Eye (tissue), 1 donor: Measurements from ENCODE around the gene MIGA2.

Source experiments
- DNase-seq: peaks from one replicate; pipeline ENCODE4 v3.0.0-alpha.2; 2015

Gene MIGA2

DNA sequence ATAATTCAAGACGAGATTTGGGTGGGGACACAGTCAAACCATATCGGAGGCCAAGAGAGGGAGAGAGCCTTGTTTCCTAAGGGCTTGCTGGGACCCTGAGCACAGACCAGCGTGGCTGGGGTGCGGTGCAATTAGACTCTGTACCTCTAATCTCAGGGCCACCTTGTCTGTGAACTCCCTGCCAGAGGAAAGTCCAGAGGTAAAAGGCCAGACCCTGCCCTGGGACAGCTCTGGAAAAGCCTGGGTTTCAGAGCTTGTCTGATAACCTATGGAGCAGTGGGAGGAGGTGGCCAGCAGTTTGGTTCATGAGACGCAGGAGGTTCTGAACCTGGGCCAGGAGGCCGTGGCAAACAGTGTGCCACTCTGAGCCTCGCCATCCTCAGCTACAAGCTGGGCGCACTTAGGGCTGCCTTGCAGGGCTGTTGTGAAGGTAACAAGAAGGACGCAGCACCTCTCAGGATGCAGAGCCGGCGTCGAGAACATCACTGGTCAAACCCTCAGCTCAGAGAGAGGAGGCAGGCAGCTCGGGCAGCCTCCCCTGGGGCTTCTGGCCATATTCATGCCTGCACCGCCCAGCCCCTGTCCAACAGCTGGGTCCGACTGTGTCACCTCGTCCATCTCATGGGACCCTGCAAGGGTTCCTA is 39.7 kb downstream of the MIGA2 start:
- no peak for DNase-seq

DNA sequence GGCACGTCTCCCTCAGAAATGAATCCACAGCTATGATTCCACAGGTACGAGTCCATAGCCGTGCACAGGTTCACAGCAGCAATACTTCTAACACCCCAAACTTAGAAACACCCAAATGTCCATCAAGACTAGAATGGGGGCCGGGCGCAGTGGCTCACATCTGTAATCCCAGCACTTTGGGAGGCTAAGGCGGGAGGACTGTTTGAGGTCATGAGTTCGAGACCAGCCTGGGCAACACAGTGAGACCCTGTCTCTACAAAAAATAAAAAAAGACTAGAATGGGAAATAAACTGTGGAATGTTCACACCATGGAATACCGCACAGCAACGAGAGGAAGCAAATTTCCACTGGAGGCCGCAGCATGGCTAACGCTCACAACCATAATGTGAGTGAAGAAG is 40.2 kb downstream of the MIGA2 start:
- DNase-seq = no peak

GRCh38 chr9:129077236-129077635 is 40.8 kb downstream of the MIGA2 start:
- DNase-seq = no peak

DNA sequence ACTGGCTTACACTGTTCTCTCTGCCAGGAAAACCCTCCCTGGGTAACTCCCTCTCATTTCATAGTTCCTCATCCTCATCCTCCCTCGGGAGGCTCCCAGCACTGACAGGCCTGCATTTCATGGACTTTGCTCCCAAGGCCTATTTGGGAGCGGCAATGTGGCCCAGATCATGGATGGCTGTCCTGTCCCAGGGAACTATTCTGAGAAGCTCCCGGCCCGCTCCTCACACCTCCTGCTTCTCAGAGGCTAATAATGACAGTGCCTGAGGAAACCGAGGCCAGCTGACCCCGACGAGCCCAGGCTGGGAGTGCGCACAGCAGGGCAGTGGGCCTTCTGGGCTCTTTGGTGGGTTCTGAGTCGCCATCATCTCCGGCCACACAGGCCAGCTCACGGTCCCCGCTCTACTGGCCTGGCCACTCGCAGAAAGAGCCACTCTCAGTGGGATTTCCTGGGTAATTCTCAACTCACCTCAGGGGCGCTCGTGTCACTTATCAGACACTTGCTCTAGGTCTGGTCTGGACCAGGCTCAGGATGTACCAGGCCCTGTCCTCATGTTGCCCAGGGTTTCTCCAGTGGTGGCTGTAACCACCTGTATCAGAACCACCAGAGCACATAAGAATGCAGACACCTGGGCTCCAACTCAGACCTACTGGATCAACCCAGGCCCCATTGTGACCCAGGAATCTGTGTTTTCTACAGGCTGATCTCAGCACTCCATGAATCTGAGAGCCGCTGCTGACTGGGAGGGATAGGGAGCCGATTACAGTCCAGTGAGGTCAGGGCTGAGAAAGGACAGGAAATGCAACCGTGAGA is 42.5 kb downstream of the MIGA2 start:
- no peak for DNase-seq

- DNase-seq = no peak
Observed at GRCh38 chr9:129079829-129080228, 43.4 kb downstream of the MIGA2 start.

DNA sequence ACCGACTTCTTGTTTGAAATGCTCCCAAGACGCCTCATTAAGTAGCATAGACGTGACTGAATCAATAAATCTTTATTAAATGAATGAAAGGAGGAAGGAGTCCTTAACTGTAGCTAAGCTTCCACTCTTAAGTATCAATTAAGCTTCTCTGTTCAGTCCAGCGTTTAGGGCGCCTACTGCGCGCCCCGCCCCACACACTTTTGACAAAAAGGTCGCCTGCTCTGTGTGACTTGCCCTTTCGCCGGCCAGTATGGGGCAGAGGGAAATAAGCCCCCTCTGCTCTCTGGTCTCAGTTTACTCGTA is 43.8 kb downstream of the MIGA2 start:
- DNase-seq = no peak

- peak; percentile 100 for DNase-seq
Observed at GRCh38 chr9:129080601-129081387, 44.4 kb downstream of the MIGA2 start, which contains the start of gene DOLPP1. DOLPP1 (plus strand) TSS chr9:129081111; CDS start chr9:129081132, 21 bp downstream.

GRCh38 chr9:129081388-129081904 is 45.0 kb downstream of the MIGA2 start:
- DNase-seq = no peak

- DNase-seq = no peak
Observed at GRCh38 chr9:129084087-129084486, 47.7 kb downstream of the MIGA2 start.

GRCh38 chr9:129089246-129089645 is 52.8 kb downstream of the MIGA2 start:
- no peak for DNase-seq

DNA sequence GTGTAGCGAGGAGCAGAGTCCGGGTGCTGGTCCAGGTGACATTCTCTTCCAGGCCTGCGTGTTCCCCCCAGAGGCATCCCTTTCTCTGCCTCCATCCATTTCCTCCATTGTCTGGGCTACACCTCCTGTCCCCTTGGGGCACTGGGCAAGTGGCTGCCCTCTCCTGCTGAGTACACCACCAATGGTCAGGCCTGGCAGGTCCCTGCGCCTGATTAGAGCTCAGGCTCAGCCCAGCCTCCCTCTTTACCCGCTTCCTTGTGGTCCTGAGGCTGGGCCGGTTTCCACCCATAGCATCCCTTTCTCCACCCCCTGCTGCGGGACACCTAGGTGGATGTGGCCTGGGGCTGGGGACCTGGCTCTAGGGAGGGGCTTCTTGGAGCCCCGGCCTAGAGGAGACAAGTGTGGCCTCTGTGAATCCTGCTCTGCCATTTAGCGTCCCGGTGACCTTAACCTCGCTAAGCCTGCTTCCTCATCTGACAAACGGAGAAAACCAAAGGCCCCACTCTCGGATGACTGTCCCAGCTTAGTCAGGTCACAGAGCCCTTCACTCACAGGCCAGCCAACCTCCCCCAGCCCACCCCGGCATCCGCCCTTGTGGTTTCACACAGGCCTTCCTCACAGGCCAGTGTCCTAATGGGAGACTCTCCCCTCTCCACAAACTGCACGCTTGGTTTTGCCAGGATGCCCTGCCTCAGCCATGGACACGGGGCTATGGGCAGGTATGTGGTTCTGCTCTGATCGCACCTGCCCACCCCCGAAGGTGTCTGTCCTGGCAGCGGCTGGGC is 57.4 kb downstream of the MIGA2 start:
- DNase-seq = no peak

DNA sequence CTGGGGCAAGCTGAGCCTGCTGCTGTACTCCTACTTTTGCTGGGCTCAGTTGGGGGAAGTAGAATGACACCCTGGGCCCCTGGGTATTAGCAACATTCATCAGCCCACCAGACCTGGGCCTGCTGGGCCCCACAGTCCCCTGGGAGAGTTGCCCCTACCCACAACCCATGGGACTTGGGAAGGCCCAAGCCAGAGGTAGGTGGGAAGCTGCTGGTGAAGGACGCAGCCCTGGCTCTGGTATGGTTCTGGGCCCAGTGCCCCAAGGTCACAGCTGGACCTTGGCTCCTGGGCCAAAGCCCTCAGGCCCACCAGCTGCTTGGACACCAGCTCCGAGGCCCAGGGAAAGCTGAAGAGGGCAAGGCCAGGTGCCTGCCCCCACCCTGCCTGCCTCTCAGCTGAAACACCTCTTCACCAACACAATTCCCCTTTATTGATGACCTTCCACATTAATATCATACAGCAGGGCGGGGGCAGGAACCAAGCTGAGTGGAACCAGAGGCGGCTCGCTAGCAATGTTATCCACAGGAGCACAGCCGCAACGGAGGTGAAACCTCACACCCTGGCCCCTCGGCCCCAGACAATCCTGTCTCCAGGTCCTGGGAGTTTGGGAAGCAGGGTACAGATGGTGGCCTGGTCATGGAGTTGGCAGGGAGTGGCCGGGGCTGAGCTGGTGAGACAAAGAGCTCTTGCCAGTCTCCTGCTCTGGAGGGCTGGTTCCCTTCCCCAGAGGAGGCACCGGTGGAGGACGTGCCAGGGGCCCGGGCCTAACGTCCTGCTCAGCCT is 58.2 kb downstream of the MIGA2 start:
- no peak for DNase-seq

DNA sequence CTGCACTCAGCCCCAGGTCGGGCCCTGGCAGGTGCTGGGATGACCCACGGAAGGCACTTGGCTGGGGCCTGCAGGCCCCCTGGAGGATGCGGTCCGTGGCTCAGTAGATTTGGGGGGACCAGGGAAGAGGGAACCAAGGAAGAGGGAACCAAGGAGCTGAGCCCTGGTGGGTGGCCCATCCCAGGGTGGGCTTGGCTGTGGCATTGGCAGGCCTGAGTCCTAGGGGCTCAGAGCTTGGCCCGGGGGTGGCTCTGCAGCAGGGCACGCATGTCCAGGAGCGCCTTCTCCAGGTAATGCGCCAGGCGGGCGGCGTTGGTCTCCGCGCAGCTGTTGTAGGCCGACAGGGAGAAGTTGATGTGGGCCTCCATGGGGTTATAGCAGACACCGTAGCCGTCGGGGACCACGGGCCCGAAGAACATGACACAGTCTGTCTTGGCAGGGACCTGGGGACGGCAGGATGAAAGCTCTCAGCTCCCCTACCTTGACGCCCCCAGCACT is 58.8 kb downstream of the MIGA2 start:
- no peak for DNase-seq

- DNase-seq = no peak
Observed at GRCh38 chr9:129095908-129096307, 59.5 kb downstream of the MIGA2 start.

- DNase-seq = no peak
Observed at GRCh38 chr9:129097671-129098306, 61.4 kb downstream of the MIGA2 start.

DNA sequence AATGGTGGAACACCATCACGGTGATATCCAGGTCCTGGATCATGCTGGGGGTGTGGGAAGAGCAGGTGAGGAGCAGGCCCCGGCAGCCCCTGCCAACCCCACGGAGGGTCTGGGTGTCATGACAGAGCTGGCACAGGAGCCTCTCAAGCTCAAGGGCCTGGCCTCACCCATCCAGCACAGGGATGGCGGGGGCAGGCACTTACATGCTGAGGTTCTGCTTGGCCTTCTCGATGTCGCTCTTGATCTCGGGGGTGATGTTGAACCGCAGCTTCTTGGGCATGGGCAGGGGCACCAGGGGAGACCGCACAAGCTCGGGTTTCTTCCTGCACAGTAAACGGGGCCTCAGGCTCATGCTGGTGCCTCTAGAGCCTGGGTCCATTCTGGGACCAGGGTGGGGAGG is 61.9 kb downstream of the MIGA2 start:
- DNase-seq = no peak

GRCh38 chr9:129100383-129101169 is 64.2 kb downstream of the MIGA2 start:
- DNase-seq = no peak

DNA sequence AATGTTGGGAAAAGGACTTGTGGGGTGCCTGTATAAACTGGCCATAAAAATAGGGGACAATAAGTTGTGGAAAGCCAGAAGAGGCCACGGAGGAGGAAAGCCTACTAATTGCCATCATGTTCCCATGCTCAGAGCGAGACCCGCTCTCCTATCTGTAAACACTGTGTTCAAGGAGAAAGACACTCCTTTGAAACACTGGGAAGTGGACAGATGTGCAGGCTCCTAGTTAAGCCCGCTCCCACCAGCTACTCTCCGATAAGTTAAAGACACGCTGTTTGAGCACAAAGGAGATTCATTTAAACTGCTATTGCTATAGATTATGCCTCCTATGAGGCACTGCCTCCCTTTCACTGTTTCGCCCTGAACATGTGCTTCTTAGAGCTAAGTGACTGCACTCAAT is 64.9 kb downstream of the MIGA2 start:
- DNase-seq = no peak

DNA sequence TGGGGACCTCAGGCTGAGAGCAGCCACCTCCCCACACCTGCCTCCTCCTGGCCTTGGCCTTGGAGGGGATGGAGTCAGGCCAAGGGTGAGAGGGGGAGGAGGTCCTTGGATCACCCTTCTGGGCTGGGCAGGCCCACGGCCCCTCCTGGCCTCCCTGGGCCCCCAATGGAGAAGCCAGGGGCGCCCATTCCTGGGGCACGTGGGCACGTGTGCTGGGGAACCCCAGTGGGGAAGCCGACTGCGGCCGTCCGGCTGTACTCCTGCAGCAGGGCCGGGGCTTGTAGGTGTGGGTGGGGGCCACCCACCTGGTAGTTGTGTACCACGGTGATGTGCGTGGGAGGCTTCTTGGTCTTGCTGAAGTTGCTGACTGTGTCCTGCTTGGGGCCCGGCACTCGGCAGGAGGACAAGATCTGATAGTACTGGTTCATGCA is 65.7 kb downstream of the MIGA2 start:
- no peak for DNase-seq
